ENCODE data around the gene PRAMEF20. TPM values are rescaled to one million over a fixed set of nuclear protein-coding genes. Genes with fewer than 3 reads are reported as not detected.
"Not testable (repeated sequence)": the region's sequence is repeated elsewhere in the genome, so short reads cannot be mapped to it uniquely, and the experiment has no call there.

PRAMEF20 gene
- total RNA-seq, 2 donors from 2014 or later, result not detected

- H3K4me1 Mint-ChIP-seq; H3K4me3 Mint-ChIP-seq; H3K9me3 Mint-ChIP-seq; ATAC-seq (replicated peaks); H3K36me3 Mint-ChIP-seq (ENCODE audit: low read depth); H3K27ac Mint-ChIP-seq: not testable (repeated sequence)
- H3K27me3 Mint-ChIP-seq, result peaks cover 12% of the 10 kb centered on the region
These were observed 29.0 kb downstream of the PRAMEF20 start for GRCh38 chr1:13439104-13439783.

DNA sequence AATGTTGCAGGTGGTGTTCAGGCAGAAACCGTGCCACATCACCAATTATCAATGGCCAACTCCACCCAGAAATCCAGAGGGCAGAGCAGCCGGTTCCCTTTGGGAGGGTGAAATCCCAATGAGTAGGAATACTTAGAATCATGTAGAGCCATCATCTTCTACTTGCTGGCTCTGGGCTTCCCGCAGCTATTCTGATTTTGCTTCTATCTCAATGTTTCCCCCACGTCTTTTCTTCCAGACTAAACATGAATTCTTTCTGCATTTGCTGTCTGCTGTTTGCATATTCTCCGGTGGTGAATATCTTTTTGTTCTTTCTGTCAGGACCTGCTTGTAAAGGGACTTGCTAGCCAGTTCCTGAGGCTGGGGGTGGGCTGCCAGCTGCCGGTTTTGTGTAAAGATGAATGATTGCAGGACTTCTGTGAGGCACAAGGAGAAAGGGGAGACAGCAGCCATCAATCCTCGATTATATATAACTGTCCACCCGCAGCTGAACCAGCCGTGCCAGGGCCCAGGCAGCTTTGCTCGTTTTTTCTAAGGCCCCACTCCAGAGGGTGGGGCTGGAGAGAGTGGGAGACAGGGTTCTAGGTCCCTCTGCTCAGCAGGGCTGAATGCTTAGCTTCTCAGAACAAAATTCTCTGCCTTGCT is 33.2 kb downstream of the PRAMEF20 start:
- Mint-ChIP-seq H3K27ac (no peak overlapping the region), H3K4me1 (no peaks in the 10 kb centered on the region), H3K36me3 (ENCODE audit: low read depth) (no peaks in the 10 kb centered on the region), H3K4me3 (no peak overlapping the region), H3K27me3 (no peaks in the 10 kb centered on the region), H3K9me3 (no peaks in the 10 kb centered on the region)
- no peak for ATAC-seq (replicated peaks)

GRCh38 chr1:13450204-13450603 is 40.0 kb downstream of the PRAMEF20 start:
- H3K36me3 Mint-ChIP-seq (ENCODE audit: low read depth), result no peaks in the 10 kb centered on the region
- H3K9me3 Mint-ChIP-seq, result no peaks in the 10 kb centered on the region
- no peak overlapping the region for H3K4me3 Mint-ChIP-seq
- no peak overlapping the region for H3K27ac Mint-ChIP-seq
- H3K27me3 Mint-ChIP-seq, result no peaks in the 10 kb centered on the region
- ATAC-seq (replicated peaks), result no peak
- no peaks in the 10 kb centered on the region for H3K4me1 Mint-ChIP-seq

DNA sequence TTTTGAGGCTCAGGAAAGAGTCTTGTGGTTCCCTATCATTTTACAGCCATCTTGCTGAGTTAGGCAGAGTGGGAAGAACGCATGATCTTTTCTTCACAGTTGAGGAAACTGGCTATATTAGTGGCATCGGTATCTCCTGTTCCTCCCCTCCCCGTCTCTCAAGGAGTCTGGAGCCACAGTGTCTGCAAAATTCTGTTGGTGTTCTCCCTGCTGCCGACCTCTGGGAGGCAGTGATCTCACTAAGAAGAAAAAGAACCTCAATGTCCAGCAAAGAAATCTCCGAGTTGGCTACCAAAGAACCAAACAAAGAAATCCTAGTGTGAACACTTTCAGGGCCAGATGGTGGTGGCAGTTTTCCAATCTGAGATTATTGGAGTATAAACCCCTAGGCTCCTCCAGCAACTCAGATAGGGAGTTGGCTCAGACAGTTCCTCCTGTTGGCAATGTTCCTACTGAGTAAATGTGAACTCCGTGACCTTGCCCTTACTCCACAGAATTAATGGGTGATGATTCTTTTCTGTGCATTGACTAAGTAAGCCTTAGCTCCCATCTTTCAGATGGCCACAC is 41.2 kb downstream of the PRAMEF20 start:
- Mint-ChIP-seq H3K4me1 (no peaks in the 10 kb centered on the region), H3K27ac (no peak overlapping the region), H3K9me3 (no peaks in the 10 kb centered on the region), H3K4me3 (no peak overlapping the region), H3K27me3 (peaks cover 3% of the 10 kb centered on the region), H3K36me3 (ENCODE audit: low read depth) (no peaks in the 10 kb centered on the region)
- ATAC-seq (replicated peaks), result no peak

- ATAC-seq (replicated peaks), result no peak
- no peak overlapping the region for H3K4me3 Mint-ChIP-seq
- H3K9me3 Mint-ChIP-seq, result no peaks in the 10 kb centered on the region
- no peak overlapping the region for H3K27ac Mint-ChIP-seq
- peaks cover 15% of the 10 kb centered on the region for H3K27me3 Mint-ChIP-seq
- H3K4me1 Mint-ChIP-seq, result no peaks in the 10 kb centered on the region
- no peaks in the 10 kb centered on the region for H3K36me3 Mint-ChIP-seq (ENCODE audit: low read depth)
These were observed 46.8 kb downstream of the PRAMEF20 start for GRCh38 chr1:13456904-13457532.

DNA sequence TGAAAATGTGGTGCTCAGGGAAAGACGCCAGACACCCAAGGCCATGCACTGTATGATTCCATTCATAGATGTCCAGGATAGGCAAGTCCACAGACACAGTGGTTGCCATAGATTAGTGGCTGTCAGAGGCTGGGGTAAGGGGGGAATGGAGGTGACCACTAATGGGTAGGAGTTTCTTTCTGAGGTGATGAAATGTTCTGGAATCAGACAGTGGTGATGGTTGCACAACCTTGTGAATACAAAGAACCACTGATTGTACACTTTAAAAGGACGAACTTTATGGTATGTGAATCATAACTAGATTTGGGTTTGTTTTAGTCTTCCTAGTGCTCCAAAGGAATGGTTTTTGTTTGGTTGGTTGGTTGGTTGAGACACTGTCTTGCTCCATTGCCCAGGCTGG is 51.7 kb downstream of the PRAMEF20 start:
- ATAC-seq (replicated peaks), result no peak
- Mint-ChIP-seq H3K27me3 (peaks cover 8% of the 10 kb centered on the region), H3K36me3 (ENCODE audit: low read depth) (no peaks in the 10 kb centered on the region)

DNA sequence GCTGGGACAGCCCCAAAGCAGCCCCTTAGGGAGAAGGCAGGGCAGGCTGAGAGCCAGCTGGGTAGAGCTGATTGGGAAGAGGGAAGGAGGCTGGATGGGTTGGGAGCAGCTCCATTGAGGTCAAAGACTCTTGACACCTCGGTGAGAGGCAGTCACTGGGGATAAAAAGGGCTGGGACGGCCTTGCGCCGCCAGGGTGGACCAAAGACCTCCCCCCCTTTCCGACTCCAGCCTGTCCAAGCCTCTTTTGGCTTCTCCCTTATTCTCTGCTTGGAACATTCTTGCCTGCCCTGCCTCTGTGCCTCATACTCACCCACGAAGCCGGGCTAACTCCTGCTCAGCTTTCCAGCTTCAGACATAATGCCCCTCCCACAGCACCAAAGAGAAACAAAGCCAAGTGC is 52.4 kb downstream of the PRAMEF20 start:
- H3K4me1 Mint-ChIP-seq, result no peaks in the 10 kb centered on the region
- no peak overlapping the region for H3K4me3 Mint-ChIP-seq
- no peak overlapping the region for H3K27ac Mint-ChIP-seq
- no peaks in the 10 kb centered on the region for H3K9me3 Mint-ChIP-seq
- peaks cover 3% of the 10 kb centered on the region for H3K27me3 Mint-ChIP-seq
- no peak for ATAC-seq (replicated peaks)
- no peaks in the 10 kb centered on the region for H3K36me3 Mint-ChIP-seq (ENCODE audit: low read depth)

More for the DNA sequence above, 51.7 kb downstream of the PRAMEF20 start:
- no peaks in the 10 kb centered on the region for H3K4me1 Mint-ChIP-seq
- no peak overlapping the region for H3K27ac Mint-ChIP-seq
- H3K4me3 Mint-ChIP-seq, result no peak overlapping the region
- H3K9me3 Mint-ChIP-seq, result no peaks in the 10 kb centered on the region

- no peak for ATAC-seq (replicated peaks)
- H3K4me1 Mint-ChIP-seq, result no peaks in the 10 kb centered on the region
- H3K4me3 Mint-ChIP-seq, result no peak overlapping the region
- H3K36me3 Mint-ChIP-seq (ENCODE audit: low read depth), result no peaks in the 10 kb centered on the region
- H3K27ac Mint-ChIP-seq, result no peak overlapping the region
- peaks cover 3% of the 10 kb centered on the region for H3K27me3 Mint-ChIP-seq
- H3K9me3 Mint-ChIP-seq, result no peaks in the 10 kb centered on the region
These were observed 55.3 kb downstream of the PRAMEF20 start for GRCh38 chr1:13465515-13465914.

GRCh38 chr1:13469343-13469742 is 59.1 kb downstream of the PRAMEF20 start:
- Mint-ChIP-seq H3K9me3 (no peaks in the 10 kb centered on the region), H3K27me3 (peaks cover 7% of the 10 kb centered on the region), H3K27ac (no peak overlapping the region), H3K4me3 (no peak overlapping the region), H3K36me3 (ENCODE audit: low read depth) (no peaks in the 10 kb centered on the region), H3K4me1 (no peaks in the 10 kb centered on the region)
- no peak for ATAC-seq (replicated peaks)

Other genes starting within 250 kb of the PRAMEF20 start
- gene HNRNPCL4, start 244.8 kb upstream of the PRAMEF20 start, total RNA-seq, result not detected
- gene PRAMEF9, start 238.6 kb upstream of the PRAMEF20 start, total RNA-seq, result not detected
- gene PRAMEF13, start 209.0 kb upstream of the PRAMEF20 start, total RNA-seq, result not detected
- not detected for gene PRAMEF18, start 184.3 kb upstream of the PRAMEF20 start, total RNA-seq
- not detected for gene PRAMEF5, start 156.3 kb upstream of the PRAMEF20 start, total RNA-seq
- not detected for gene PRAMEF8, start 125.3 kb upstream of the PRAMEF20 start, total RNA-seq
- gene PRAMEF33, start 106.9 kb upstream of the PRAMEF20 start, total RNA-seq, result not detected
- gene PRAMEF15, start 94.9 kb upstream of the PRAMEF20 start, total RNA-seq, result not detected
- gene PRAMEF14, start 63.3 kb upstream of the PRAMEF20 start, total RNA-seq, result not detected
- gene PRAMEF19, start 38.5 kb upstream of the PRAMEF20 start, total RNA-seq, result not detected
- gene PRAMEF17, start 20.8 kb upstream of the PRAMEF20 start, total RNA-seq, result not detected
- not detected for gene LRRC38, start 103.6 kb downstream of the PRAMEF20 start, total RNA-seq
- not detected for gene PDPN, start 173.4 kb downstream of the PRAMEF20 start, total RNA-seq

Data from activated T-helper 17 cell treated with anti-CD3 and anti-CD28 coated beads, Interleukin-2, amount 50 U/mL, for 72 hours (primary cell).